GM08714 (cell line): ENCODE data around the gene VPS45.
"Not testable (repeated sequence)": the region's sequence is repeated elsewhere in the genome, so short reads cannot be mapped to it uniquely, and the experiment has no call there.

Experiments
- H3K4me3 ChIP-seq: fragments of 200-500 bp; sonication (Bioruptor generic); 2 replicates; pipeline ENCODE4 v1.5.1; 2014; ENCODE audit warnings: mild to moderate bottlenecking, low read length, inconsistent platforms
- ZNF274 ChIP-seq: IDR thresholded peaks from 2 replicates; pipeline ENCODE4 v1.6.1; 2012; ENCODE audit warnings: mild to moderate bottlenecking, low read depth, low read length

Gene VPS45

GRCh38 chr1:150067184-150068108, at the start of gene VPS45:
Gene VPS45, plus strand, starts transcription at chr1:150067776. Its CDS starts 82 bp downstream, at chr1:150067858.
- H3K4me3 ChIP-seq: peak within 1 kb of the TSS; percentile 68
- no peak for TF ChIP-seq ZNF274

DNA sequence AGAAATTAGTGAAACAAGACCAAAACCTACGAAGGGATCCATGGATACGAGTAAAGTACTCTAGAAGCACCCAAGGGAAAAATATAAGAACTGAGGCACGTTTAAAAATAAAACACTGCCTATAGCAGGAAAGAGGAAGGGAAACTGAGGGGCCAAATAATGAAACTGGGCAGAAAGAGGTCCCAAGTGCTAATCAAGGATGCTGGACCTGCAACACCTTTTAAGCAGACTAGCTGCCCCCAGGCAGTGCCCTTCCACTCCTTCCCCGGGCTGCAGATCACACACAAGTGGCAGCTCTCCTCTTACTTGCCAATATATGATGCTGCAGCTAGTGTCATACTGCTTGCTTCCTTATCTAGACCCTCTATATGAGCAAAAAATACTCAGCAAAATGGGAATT, 49.4 kb upstream of the VPS45 start:
- no peak for TF ChIP-seq ZNF274
- no peak overlapping the region for H3K4me3 ChIP-seq

DNA sequence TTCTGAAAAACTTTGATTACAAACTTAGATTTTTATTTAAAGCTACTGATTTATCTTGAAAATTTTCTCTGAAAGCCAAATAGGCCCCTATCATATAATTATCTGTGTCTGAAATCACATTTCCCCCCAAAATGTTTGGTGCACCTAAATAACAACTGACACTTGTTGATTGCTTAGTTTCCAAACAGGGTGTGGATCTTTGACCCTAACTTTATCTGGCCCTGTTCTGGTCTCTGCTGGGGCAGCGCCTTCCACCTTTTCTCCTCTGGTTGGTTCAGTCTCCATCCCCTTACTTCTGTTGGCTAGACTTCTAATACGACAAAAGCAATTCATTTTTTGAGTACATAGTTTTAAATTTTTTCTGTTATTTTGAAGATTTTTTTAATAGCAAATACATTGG, 46.9 kb upstream of the VPS45 start:
- no peak overlapping the region for H3K4me3 ChIP-seq
- no peak for TF ChIP-seq ZNF274

DNA sequence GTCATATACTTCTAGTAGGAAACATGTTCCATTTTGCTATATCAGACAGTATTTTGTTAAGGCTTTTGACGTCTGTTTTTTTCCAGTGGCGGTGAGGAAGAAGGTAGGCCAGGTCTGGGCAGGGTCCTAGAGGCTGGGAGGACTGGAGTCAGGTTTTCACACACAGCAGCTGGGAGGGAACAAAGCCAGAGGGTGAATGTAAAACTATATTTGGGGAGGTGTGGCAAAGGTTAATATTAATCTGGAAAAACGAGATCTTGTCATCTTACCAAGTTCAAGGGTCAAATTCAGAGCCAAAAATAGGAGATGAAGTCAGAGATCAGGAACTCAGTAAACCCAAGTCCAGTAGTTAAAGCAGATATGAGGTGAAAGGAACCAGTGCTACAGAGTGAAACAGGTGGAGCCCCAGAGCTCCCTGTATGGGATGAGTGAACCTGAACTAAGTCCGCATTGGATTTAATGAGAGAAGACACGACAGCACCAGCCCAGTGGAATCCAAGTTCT, 46.3 kb upstream of the VPS45 start:
- H3K4me3 ChIP-seq: no peak overlapping the region
- no peak for TF ChIP-seq ZNF274

DNA sequence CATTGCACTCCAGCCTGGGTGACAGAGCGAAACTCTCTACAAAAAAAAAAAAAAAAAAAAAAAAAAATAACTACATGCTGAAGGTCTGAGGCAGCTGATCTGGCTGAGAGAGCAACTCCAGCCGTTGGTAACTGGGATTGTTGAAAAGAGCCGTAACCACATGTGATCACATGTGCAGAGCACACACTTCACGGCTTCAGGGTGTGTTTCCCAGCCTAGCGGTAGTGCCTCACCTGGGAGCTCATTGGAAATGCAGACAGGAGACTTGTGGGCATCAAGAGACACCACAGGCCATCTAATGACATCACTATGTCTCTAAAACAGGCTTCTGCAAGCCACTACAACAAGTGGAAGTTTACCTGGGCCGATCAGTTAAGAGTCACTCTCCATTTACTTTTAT, 45.2 kb upstream of the VPS45 start:
- TF ChIP-seq ZNF274: no peak
- H3K4me3 ChIP-seq: no peak overlapping the region

DNA sequence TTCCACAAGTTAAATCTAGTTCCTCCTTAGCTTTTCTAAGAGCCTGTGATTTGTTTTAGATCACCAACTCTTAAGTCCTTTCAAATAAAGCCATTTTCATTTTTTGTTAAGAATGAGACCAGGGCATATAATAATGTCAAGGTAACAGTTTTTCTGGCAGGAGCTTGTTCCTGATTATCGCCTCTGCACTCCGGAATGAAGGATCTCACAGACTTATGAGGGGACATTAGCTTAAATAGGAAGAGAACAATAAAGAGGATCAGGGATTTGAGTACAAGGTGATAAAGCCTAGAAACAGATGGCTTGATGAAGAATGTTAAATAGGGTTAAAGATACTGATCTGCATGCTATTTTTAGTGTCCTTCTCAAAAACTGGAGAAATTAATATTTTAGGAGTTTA, 43.4 kb upstream of the VPS45 start:
- no peak for TF ChIP-seq ZNF274
- no peak overlapping the region for H3K4me3 ChIP-seq

DNA sequence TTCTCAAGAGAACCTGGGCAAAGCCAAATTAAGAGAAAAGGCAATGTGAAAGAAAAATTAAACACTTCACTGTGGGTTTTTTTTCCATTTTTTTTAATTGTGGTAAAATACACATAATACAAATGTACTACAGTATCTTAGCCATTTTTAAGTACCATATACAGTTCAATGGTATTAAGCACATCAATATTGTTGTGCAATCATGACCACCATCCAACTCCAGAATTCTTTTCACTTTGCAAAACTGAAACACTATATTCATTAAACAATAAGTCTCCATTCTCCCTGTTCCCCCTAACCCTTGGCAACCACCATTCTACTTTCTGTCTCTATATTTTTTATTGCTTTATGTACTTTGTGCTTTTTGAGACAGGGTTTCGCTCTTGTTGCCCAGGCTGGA, 39.3 kb upstream of the VPS45 start:
- no peak for TF ChIP-seq ZNF274
- H3K4me3 ChIP-seq: no peak overlapping the region

DNA sequence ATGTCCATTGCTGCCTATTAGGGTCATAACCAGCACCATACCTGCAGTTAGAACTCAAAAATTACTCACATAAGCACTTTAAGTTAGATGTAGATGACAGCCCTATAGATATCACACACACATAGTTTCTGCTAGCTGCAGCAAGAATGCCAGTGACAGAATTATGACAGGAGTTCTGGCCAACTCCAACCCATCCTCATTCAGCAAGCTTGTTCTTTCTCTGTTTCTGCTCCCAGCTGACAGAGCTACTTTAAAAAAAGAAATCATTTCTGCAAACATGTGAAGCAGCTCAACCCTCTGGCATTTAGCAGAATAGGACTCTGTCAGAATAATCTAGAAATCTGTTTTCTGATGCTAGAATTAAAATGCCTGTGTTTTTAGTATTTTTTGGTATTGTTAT, 33.2 kb upstream of the VPS45 start:
- no peak for TF ChIP-seq ZNF274
- H3K4me3 ChIP-seq: no peak overlapping the region

- no peak for TF ChIP-seq ZNF274
- no peak overlapping the region for H3K4me3 ChIP-seq
Observed at GRCh38 chr1:150049926-150050325, 17.6 kb upstream of the VPS45 start.

DNA sequence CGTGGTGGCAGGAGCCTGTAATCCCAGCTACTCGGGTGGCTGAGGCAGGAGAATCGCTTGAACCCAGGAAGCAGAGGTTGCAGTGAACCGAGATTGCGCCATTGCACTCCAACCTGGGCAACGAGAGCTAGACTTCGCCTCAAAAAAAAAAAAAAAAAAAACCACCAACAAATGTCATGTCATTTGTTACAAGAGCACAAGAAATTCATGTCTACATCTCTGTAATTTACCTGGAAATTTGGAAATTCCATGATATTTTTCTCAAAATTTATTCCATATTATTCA, 16.5 kb upstream of the VPS45 start:
- no peak overlapping the region for H3K4me3 ChIP-seq
- TF ChIP-seq ZNF274: no peak

- not testable (repeated sequence) for H3K4me3 ChIP-seq
Observed at GRCh38 chr1:150051905-150052412, 15.6 kb upstream of the VPS45 start.

- TF ChIP-seq ZNF274: no peak
- H3K4me3 ChIP-seq: no peak overlapping the region
Observed at GRCh38 chr1:150053926-150054325, 13.7 kb upstream of the VPS45 start.

DNA sequence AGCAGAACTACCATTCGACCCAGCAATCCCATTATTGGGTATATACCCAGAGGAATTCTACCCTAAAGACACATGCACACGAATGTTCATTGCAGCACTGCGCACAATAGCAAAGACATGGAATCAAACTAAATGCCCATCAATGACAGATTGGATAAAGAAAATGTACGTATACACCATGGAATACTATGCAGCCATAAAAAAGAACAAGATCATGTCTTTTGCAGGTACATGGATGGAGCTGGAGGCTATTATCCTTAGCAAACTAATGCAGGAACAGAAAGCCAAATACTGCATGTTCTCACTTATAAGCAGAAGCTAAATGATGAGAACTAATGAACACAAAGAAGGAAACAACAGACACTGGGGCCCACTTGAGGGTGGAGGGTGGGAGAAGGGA, 12.1 kb upstream of the VPS45 start:
- not testable (repeated sequence) for H3K4me3 ChIP-seq

DNA sequence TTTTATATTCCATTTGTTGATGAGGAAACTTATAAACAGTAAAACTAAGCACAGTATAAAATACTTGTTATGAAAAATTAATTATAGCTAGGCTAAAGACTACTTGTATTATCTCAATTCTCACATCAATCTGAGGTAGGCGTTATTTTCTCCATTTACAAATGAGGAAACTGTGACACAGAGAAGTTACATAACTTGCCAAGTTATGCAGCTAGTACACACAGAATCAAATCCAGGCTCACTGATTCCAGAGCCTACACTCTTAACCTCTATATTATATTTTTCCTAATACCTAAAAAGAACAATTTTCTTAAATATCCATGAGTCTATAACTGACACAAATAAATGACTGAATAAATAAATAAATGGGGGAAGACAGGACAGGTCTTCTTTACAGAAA, 11.2 kb upstream of the VPS45 start:
- H3K4me3 ChIP-seq: no peak overlapping the region
- no peak for TF ChIP-seq ZNF274

DNA sequence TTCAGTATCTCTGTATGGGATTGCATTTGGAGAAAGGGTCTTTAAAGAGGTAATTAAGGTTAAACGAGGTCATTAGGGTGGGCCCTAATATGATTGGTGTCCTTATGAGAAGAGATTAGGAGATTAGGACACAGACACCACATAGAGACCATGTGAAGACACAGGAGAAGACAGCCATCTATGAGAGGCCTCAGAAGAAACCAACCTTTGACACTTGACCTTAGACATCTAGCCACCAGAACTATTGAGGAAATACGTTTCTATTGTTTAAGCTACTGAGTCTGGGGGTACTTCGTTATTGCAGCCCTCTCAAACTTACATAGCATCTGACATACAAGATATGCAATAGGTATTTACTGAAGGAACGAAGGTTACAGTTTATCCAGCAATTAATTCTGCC, 7.3 kb upstream of the VPS45 start:
- H3K4me3 ChIP-seq: no peak overlapping the region
- no peak for TF ChIP-seq ZNF274

GRCh38 chr1:150061632-150062101, 5.9 kb upstream of the VPS45 start:
- TF ChIP-seq ZNF274: no peak
- H3K4me3 ChIP-seq: no peak overlapping the region

DNA sequence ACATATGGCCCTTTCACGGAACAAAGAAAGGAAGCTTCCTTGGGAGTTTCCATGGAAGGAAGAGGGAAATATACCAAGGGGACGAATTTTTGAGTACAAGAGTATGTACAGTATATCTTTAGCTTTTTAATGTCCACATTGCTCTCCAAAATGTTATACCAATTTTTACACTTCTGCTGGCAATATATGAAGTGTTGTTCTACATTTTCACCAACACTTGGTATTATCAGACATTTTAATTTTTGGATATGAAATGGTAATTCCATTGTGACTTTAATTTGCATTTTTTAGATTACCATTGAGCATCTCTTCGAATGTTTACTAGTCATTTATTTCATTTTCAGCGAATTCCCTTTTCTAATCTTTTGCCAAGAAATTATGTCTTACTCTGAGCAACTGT, 5.5 kb upstream of the VPS45 start:
- no peak for TF ChIP-seq ZNF274
- H3K4me3 ChIP-seq: no peak overlapping the region
